ENCODE results near the gene USP22.

DNA sequence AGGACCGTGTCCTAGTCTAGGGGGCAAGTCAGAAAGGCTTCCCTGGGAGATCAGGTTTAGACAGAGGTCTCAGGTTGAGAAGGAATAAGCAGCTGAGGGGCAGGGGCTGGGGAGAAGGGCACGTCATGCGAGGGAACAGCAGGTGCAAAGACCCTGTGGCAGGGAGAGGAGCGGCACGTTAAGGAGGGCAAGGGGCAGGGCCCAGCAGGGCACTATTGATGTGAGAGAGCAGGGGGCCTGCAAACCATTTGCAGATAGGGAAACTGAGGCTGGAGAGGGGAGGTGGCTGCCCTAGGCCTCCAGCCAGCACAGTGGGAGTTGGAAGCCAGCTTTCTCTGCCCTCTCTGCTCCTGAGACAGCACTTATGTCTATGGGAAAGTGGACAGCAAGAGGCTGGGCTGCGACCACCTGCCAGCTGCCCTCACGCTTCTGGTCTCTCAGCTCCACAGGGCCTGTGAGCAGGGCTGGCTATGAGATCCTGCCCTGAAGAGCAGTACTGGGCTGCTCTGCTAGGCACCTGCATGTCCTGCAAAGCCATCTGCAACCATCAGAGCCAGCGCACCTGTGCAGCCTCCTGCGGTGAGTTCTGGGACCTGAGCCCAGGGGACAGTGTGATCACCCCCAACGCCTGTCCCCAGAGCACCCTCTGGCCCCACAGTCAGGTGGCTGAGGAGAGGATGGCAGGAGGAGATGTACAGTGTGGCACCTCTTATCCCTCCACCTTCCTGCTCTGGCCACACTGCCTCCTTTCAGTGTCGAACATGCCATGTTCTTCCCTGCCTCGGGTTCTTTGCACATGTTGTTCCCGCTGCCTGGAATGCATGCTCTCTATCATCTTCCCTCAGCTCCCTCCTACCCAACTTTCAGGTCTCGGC lies 61.5 kb downstream of the USP22 start:
- TF ChIP-seq, protein P1, sequence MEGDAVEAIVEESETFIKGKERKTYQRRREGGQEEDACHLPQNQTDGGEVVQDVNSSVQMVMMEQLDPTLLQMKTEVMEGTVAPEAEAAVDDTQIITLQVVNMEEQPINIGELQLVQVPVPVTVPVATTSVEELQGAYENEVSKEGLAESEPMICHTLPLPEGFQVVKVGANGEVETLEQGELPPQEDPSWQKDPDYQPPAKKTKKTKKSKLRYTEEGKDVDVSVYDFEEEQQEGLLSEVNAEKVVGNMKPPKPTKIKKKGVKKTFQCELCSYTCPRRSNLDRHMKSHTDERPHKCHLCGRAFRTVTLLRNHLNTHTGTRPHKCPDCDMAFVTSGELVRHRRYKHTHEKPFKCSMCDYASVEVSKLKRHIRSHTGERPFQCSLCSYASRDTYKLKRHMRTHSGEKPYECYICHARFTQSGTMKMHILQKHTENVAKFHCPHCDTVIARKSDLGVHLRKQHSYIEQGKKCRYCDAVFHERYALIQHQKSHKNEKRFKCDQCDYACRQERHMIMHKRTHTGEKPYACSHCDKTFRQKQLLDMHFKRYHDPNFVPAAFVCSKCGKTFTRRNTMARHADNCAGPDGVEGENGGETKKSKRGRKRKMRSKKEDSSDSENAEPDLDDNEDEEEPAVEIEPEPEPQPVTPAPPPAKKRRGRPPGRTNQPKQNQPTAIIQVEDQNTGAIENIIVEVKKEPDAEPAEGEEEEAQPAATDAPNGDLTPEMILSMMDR (conservative IDR thresholded peaks at IDR 0.05 in 1 of 2, IDR thresholded peaks at IDR 0.05 in 1 of 2; ENCODE audit: low read depth in 1 of 2, low read length in 2 of 2), result no peak
- TF ChIP-seq EZH2 (IDR thresholded peaks at IDR 0.05; ENCODE audit: low read length, missing control alignments), result no peak
